ELR (cell line): ENCODE measurements around the gene CDK17.
A peak's percentile ranks its signal among the peaks of the same experiment; 100 is the strongest.
"Not testable (repeated sequence)": the region's sequence is repeated elsewhere in the genome, so short reads cannot be mapped to it uniquely, and the experiment has no call there.

Experiments
- DNase-seq: peaks from one replicate; pipeline ENCODE4 v3.0.0-alpha.2; 2015; ENCODE audit warnings: low read depth

The CDK17 gene

GRCh38 chr12:96315741-96316481 is 84.3 kb downstream of the CDK17 start:
- DNase-seq = not testable (repeated sequence)

GRCh38 chr12:96314723-96315122 is 85.5 kb downstream of the CDK17 start:
- DNase-seq = no peak

- no peak for DNase-seq
These were observed 86.6 kb downstream of the CDK17 start for GRCh38 chr12:96313606-96314005.

- DNase-seq = no peak
These were observed 89.0 kb downstream of the CDK17 start for GRCh38 chr12:96311191-96311590.

GRCh38 chr12:96310067-96310466 is 90.2 kb downstream of the CDK17 start:
- DNase-seq = no peak

- no peak for DNase-seq
These were observed 91.4 kb downstream of the CDK17 start for GRCh38 chr12:96308881-96309280.

GRCh38 chr12:96305665-96306064 is 94.6 kb downstream of the CDK17 start:
- DNase-seq = no peak

- DNase-seq = no peak
These were observed 96.6 kb downstream of the CDK17 start for GRCh38 chr12:96303653-96304052.

- DNase-seq = no peak
These were observed 97.4 kb downstream of the CDK17 start for GRCh38 chr12:96302687-96303310.

- no peak for DNase-seq
These were observed 98.5 kb downstream of the CDK17 start for GRCh38 chr12:96301732-96302131.

- DNase-seq = no peak
These were observed 100.2 kb downstream of the CDK17 start for GRCh38 chr12:96300064-96300463.

- DNase-seq = no peak
These were observed 102.7 kb downstream of the CDK17 start for GRCh38 chr12:96297504-96297903.

- no peak for DNase-seq
These were observed 104.6 kb downstream of the CDK17 start for GRCh38 chr12:96295532-96296160.

- DNase-seq = no peak
These were observed 105.4 kb downstream of the CDK17 start for GRCh38 chr12:96294831-96295230.

GRCh38 chr12:96293093-96293492 is 107.1 kb downstream of the CDK17 start:
- no peak for DNase-seq

- no peak for DNase-seq
These were observed 111.2 kb downstream of the CDK17 start for GRCh38 chr12:96289067-96289466.

- DNase-seq = no peak
These were observed 115.1 kb downstream of the CDK17 start for GRCh38 chr12:96285158-96285557.

GRCh38 chr12:96274331-96274730 is 125.9 kb downstream of the CDK17 start:
- peak; percentile 56 for DNase-seq

GRCh38 chr12:96271469-96272199 is 128.6 kb downstream of the CDK17 start:
- no peak for DNase-seq

- DNase-seq = no peak
These were observed 134.0 kb downstream of the CDK17 start for GRCh38 chr12:96266238-96266637.

- DNase-seq = no peak
These were observed 134.4 kb downstream of the CDK17 start for GRCh38 chr12:96265836-96266235.

GRCh38 chr12:96265400-96265799 is 134.8 kb downstream of the CDK17 start:
- DNase-seq = no peak

GRCh38 chr12:96263449-96263902 is 136.8 kb downstream of the CDK17 start:
- DNase-seq = no peak
